ENCODE measurements around the gene TYROBP.
"Not testable (repeated sequence)": the region's sequence is repeated elsewhere in the genome, so short reads cannot be mapped to it uniquely, and the experiment has no call there.

Gene TYROBP

DNA sequence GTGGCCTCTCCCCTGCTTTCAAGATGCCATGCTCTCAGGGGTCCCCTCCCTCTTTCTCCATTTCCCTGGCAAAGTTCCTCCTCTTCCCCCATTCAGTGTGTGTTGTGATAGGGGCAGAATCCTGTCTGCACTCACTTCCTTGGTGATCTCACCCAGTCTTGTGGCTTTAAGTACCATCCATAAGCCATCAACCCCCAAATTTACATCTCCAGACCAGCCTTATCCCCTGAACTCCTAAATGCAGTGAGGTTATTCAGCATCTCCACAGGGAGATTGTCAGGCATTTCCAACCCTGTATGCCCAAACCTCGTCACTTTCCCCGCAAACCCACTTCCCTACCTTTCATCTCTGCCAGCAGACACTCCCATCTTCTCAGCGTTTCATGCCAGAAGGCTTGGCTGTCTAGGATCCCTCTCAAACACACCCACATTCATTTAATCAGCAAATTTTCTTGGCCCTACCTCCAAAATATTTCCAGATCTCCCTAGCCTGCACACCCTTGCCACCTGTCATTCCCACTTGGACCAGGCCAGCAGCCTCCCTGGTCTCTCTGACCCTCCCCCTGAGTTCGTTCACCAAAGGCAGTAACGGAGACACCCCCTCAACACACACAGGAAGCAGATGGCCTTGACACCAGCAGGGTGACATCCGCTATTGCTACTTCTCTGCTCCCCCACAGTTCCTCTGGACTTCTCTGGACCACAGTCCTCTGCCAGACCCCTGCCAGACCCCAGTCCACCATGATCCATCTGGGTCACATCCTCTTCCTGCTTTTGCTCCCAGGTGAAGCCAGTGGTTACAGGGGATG, 6.0 kb downstream of the TYROBP start, which contains the start of gene HCST:
HCST (plus strand) TSS at position 676 of the 808 bp plus-strand sequence; CDS start at position 741, 65 bp downstream.
- in situ Hi-C loops (cut with MboI; ENCODE audit: low sequenced_read_pairs): no loop called here

DNA sequence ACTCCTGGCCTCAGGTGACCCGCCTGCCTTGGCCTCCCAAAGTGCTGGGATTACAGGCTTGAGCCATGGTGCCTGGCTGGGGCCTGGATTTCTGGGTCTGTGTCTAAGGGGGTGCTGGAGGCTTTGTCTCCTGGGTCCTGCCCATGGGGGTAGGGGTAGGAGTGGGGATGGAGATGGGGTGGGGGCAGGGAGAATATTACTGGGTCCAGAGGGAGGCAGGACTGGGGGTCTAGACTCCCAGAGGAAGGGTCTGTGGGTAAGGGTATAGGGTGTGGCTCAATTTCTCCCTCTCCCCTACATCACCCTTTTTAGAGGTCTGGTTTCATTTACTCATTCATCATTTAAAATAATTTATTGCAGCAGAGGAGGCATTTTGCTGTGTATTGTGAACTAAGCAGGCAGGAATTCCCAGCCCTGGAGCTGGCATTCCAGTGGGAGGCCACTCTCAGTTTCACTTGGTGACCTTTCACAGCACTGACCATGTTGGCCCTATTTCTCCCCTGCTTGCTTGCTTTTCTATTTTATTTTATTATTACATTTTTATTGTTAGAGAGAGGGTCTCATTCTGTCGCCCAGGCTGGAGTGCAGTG, 6.9 kb downstream of the TYROBP start:
- in situ Hi-C loops (cut with MboI; ENCODE audit: low sequenced_read_pairs): no loop called here

DNA sequence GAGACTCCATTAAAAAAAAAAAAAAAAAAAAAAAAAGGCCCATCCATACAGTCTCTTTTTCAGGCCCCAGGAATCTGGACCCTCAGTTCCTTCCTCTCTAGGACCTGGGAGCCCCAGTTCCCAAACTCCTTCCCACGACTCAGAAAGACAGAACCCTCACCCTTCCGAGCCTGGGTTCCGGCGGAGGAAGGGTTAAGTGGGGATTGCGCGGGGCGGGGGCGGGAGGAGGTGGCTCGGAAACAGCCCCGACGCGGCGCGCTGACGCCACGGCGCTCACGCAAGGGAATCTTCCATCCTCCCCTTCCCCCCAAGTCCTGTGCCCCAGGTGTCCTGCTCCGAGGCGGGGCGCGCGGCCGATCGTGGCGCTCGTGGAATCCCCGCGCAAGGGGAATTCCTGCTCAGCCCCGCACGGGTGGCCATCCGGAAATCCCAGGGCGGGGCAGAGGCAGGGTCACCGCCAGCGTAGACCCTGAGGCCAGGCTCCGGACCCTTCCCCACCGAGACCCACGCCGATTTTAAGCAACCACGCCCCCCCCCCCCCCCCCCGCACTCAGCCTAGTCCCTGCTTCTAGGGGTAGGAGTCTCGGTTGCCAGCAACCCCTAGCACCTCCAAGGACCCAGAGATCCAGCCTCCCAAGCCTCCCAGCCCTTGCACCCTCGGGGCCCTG, 8.4 kb downstream of the TYROBP start:
- in situ Hi-C loops (cut with MboI; ENCODE audit: low sequenced_read_pairs): no loop called here

DNA sequence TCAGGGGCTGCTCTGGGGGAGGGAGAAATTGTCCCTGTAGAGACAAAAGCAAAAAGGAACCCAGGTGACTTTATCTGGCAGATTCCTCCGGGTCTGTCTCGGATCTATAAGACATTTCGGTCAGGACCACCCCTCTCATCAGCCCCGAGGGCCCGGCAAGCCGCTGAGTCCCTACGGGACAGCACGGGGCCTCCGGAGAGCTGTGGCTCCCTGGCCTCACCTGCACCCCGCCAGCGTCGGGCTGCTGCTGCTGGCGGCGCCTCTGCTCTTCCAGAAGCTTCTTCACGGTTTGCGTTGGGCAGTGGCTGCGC, 9.6 kb downstream of the TYROBP start:
- in situ Hi-C loops (cut with MboI; ENCODE audit: low sequenced_read_pairs): no loop called here

DNA sequence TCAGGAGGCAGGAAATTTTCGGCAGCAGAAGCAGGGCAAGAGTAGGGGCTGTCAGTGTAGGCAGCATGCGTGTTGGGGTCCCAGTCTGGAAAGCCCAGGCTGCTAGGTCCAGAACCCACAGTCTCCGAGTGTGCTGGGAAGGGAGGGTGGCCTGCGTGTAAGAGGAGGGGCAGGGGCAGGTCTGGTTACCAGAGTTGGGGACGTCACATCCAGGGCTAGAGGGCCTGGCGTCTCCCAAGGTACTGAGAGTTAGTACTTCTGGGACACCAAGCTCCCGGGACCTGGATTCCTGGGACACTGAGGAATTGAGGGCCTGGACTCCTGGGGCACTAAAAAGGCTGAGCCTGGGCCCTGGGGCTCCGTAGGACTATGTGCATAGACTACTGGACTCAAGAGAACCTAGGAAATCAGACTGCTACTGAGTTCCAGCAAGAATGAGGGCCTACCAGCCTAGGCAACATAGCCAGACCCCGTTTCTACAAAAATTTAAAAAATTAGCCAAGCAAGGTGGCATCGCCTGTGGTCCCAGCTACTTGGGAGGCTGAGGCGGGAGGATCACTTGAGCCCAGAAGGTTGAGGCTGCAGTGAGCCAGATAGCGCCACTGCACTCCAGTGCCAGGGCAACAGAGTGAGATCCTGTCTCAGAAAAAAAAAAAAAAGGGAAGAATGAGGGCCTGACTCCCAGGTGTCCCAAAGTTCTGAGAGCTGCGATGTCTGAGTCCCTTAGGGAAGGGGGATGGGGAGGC, 10.2 kb downstream of the TYROBP start:
- in situ Hi-C loops (cut with MboI; ENCODE audit: low sequenced_read_pairs): no loop called here

DNA sequence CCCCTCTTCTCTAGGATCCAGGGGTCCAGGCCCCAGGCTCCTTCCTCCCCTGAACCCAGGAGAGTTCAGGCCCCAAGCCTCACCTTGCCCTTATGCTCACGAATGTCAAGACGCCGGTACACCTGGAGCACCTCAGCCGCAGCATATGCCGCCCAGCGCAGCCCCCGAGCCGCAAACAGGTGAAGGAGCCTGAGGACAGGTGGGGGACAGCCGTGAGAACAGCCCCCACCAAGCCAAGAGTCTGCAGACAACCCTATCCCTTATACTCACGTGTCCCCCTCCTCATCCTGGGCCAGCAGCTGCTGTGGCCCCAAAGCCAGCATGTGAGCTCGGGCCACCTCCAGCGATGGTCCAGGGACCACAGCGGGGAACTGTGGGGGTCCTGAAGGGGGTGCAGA, 11.5 kb downstream of the TYROBP start:
- in situ Hi-C loops (cut with MboI; ENCODE audit: low sequenced_read_pairs): no loop called here

DNA sequence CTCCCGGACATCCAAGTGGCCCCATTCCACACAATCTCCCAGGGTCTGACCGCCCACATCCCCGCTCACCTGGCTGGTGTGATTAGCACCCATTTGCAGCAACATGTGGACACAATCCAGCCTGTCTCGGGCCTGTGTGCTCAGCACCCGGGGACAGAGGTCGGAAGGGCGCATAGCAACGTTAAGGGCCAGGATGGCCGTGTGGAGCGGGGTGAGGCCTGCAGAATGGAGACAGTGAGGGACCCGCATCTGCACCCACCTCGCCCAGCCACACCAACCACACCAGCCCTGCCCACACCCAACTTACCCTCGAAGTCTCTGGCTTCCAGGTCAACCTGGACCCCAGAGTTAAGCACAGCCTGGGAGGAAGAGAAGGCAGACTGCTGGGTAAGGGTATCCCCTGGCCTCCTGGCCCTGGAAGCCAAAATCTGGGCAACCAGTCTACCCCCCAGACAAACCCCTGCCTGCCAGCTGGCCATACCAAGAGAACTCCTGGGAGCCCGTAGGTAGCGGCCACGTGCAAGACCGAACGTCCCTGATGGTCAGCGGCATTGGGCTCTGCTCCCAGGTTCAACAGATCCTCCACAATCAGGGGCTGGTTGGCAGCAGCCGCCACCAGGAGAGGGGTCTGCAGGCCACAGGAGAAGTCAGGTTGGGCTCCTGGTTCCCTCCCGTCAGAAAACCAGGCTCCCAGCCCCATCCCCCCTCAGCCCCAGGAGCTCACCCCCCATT, 12.0 kb downstream of the TYROBP start:
- in situ Hi-C loops (cut with MboI; ENCODE audit: low sequenced_read_pairs): no loop called here

DNA sequence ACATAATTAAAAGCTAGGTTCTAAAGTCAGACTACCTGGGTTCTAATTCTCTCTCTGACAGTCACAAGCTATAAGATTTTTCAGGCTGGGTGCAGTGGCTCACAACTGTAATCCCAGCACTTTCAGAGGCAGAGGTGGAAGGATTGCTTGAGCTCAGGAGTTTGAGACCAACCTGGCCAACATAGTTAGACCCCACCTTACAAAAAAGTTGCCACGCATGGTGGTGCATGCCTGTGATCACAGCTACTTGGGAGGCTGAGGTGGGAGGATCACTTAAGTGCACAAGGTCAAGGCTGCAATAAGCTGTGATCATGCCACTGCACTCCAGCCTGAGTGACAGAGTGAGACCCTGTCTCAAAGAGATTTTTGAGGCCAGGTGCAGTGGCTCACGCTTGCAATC, 13.8 kb downstream of the TYROBP start:
- in situ Hi-C loops (cut with MboI; ENCODE audit: low sequenced_read_pairs): no loop called here

DNA sequence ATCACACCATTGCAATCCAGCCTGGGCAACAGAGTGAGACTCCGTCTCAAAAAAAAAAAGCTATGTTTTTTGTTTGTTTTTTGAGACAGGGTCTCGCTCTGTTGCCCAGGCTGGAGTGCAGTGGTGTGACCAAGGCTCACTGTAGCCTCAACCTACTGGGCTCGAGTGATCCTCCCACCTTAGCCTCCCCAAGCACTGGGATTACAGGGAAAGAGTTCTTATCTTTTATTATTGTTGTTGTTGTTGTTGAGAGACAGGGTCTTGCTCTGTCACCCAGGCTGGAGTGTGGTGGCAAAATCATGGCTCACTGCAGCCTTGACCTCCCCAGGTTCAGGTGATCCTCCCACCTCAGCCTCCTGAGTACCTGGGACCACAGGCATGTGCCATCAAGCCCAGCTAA, 16.3 kb downstream of the TYROBP start:
- in situ Hi-C loops (cut with MboI; ENCODE audit: low sequenced_read_pairs): not testable (repeated sequence)

DNA sequence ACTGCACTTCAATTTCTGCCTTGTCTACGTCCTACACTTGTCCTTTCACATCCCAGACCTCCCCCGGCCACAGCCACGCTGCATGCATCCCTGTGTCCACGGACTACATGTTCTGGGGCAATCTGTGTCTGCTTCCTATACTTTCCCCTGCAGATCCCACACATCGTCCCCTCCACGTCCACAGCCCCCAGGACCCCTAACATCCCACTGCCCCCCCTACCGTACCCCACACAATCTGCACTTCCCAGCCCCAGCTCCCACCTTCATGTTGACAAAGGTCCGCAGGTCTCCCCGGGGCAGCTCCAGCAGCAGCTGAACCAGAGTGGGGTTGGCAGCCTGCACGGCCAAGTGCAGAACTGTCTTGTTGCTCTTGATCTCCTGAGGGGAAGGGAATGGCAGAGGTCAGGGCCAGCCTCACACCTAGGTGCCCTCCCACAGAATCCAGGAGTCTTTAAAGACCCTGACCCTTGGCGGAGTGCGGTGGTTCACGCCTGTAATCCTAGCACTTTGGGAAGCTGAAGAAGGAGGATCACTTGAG, 17.9 kb downstream of the TYROBP start:
- in situ Hi-C loops (cut with MboI; ENCODE audit: low sequenced_read_pairs): no loop called here

DNA sequence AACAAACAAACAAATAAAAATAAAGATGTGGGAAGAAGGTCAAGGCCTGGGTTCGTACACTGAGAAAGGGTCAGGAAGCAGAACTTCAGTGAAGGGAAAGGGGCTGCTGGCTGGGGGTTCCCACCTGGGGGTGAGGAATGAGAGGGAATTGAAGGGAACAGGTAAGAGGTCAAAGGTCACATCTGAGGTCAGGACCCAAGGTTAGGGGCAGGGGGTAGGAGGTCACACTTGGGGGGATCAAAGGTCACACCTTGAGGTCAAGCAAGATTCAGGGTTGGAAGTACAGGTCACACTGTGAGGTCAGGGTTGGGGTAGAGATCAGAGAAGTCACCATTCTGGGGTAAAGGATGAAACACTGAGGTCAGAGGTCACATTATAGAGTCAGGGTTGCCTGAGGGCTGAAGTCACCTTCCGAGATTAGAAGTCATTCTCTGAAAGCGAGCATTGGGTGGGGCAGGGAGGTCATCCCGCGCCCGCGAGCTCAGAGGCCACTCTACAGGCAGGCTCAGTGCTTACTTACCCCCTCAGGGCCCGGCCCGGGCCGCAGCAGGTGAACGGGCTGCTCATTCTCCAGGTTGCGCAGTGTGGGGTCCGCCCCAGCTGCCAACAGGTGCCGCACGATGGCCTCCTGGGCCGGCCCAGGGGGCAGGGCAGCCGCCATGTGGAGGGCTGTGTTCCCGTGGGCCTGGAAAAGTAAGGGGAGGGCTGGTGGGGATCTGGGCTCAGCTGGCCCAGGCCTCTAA, 18.6 kb downstream of the TYROBP start:
- in situ Hi-C loops (cut with MboI; ENCODE audit: low sequenced_read_pairs): no loop called here

DNA sequence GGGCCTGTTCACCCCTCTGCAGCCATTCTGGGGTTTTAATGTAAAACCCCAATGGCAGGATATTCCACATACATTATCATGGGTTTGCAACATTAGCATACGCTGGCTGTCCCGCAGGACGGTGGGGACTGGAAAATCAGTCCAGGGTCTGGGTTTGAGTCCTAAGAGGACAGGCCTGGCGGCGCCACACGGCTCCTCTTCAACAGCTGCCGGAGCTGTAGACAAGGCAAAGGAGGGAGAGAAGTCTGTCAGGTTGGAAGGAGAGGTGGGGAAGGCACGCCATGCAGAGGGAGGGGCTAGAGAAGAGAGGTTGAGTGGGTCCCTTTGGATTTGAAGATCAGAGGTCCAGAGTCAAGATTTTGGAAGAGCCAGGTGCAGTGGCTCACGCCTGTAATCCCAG, 19.7 kb downstream of the TYROBP start:
- in situ Hi-C loops (cut with MboI; ENCODE audit: low sequenced_read_pairs): no loop called here

DNA sequence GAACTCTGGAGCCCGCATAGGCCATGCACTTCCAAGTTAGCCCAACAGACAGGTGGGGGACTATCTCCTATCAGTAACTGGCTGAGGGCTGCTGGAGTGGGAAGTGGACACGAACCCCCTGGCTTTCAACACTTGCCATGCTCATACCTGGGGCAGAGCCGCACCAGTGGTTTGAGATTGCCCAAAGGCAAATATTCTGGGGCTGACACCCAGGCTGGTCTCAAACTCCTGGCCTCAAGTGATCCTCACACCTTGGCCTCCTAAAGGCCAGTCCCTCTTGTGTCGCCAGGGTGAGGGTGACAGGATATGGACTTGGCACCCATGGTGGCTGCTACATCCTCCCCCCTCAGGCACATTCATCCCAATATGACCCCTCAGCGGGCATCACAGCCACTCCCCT, 20.9 kb downstream of the TYROBP start:
- in situ Hi-C loops (cut with MboI; ENCODE audit: low sequenced_read_pairs): no loop called here

DNA sequence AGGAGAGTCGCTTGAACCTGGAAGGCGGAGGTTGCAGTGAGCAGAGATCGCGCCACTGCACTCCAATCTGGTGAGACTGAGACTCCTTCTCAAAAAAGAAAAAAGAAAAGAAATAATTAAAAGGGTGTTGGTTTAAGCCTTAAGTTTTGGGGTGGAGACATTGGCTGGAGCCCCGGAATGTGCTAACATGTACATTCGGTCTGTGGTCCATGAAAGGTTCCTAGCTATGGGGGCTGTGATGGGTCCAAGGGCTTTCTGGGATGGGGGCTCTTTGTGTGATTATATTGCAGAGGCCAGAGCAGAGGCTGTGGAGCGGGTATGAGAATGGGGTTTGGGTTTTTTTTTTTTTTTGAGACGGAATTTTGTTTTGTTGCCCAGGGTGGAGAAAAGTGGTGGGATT, 22.2 kb downstream of the TYROBP start:
- in situ Hi-C loops (cut with MboI; ENCODE audit: low sequenced_read_pairs): no loop called here

DNA sequence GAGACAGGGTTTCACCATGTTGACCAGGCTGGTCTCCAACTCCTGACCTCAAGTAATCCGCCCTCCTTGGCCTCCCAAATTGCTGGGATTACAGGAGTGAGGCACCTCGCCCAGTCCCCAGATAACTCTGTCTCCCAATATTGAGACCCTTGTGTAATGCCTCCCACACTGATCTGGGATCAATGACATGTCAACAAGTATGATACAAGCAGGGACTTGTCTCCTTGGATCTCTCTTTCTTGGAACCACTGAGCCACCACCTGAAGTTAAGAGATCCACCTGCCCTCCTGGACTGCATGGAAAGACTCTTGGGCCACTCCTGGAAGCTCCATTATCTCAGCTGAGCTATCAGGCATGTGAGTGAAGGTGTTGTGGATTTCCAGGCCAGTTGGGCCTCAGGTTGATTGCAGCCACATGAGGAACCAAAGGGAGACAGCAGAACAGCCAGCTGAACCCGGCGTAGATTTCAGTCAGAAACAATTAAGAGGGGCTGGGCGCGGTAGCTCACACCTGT, 22.8 kb downstream of the TYROBP start:
- in situ Hi-C loops (cut with MboI; ENCODE audit: low sequenced_read_pairs): no loop called here

DNA sequence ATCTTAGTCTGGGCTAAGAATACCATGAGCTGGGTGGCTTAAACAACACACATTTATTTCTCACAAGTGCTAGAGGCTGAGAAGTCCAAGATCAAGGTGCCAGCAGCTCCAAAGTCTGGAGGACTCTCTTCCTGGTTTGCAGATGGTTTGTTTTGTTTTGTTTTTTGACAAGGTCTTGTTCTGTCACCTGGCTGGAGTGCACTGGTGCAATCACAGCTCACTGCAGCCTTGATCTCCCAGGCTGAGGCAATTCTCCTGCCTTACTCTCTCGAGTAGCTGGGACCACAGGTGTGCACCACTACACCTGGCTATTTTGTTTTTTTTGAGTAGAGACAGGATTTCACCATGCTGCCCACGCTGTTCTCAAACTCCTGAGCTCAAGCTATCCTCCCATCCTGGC, 24.2 kb downstream of the TYROBP start:
- in situ Hi-C loops (cut with MboI; ENCODE audit: low sequenced_read_pairs): no loop called here

DNA sequence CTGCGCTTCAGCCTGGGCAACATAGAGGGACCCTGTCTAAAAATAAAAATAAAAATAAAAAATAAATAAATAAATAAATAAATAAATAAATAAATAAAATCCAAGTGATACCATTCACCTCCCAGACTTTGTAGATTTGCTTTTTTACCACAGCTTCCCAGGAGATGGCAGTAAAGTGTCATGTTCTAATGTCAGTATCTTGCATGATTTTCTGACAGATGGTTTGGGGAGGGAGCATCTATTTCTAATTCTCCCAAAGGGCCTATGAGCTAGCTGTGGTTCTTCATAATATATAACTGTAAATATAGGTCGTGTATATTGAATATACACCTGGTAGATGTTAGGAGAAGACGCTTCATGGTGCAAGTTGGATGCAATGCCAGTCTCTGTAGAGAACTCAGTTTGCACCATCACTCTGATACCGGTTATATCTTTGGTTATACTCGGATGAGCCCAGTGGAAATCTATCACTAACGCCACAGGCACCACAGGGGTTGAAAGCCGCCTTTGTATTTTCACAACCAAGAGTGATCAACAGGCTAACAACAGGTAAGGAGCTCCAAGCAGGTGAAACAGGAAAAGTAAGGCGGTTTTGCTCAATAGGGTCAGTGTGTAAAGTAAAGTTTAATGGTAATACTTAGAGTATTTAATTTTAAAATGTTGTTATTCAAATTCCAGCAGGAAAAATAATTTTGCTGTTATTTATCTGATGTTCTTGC, 25.8 kb downstream of the TYROBP start:
- in situ Hi-C loops (cut with MboI; ENCODE audit: low sequenced_read_pairs): no loop called here

DNA sequence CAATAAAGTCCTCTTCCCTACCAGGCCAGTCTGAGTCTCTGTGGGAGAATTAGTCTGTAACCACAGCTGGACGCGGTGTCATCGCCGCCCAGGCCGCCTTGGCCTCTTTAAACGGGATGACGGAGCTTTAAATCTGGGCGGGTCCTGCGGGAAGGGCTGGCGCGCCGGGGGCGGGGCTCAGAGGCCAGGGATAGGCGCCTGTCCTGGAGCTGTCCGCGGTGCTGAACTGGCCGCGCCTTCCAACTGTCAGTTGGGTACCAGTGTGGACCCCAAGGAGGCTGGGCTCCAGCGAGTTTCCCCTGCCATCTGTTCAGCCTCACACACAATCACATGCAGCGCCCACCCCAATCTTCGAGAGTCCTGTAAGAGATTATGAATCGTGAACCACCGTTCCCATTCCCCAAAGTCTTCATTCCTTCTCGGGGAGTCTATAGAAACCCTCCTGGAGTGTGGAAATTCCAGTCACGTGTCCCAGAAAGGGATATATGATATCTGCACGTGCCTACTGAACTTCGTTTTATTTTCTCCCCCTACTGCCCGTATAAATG, 28.3 kb downstream of the TYROBP start:
- in situ Hi-C loops (cut with MboI; ENCODE audit: low sequenced_read_pairs): loop anchor here (10.0 kb wide), 1 partner anchor 55 kb away; the partner anchor contains the start of gene LRFN3

DNA sequence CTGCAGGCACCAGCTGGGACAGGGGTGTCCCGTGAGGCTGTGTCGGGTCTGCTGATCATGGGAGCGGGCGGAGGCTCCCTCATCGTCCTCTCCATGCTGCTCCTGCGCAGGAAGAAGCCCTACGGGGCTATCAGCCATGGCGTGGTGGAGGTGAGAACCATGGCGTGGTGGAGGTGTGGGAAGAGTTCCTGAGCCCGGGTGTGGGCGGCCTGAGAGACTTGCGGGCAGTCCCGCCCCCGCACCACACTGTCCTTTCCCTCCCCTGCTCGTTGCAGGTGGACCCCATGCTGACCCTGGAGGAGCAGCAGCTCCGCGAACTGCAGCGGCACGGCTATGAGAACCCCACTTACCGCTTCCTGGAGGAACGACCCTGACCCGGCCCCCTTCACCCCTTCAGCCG, 29.0 kb downstream of the TYROBP start:
- in situ Hi-C loops (cut with MboI; ENCODE audit: low sequenced_read_pairs): loop anchor here (10.0 kb wide), 1 partner anchor 56 kb away; the partner anchor contains the start of gene LRFN3

All from HL-60/S4 treated with phorbol 12-myristate 13-acetate at 8.2 ng/mL for 4 days and 3 days (cell line).